Endothelial cell of umbilical vein (primary cell): ENCODE measurements around the gene UBASH3B. TPM values are rescaled to one million over a fixed set of nuclear protein-coding genes. Genes with fewer than 3 reads are reported as not detected.

Experiments used
- BruUV-seq: library from RNA; stranded (reverse); fragments of 400-500 nt; replicated peaks from 2 replicates; lab custom pipeline; 2021; lab: Mats Ljungman, UMichigan
- CTCF ChIA-PET: fragments of 300-600, 350-600 bp; sonication (Branson Sonifier 250); formaldehyde crosslinking; loops from one replicate; lab custom pipeline; 2021; ENCODE audit warnings: antibody characterized with exemption, inconsistent platforms; lab: Charles Lee
- POLR2A ChIA-PET: fragments of 300-600, 350-600 bp; sonication (Branson Sonifier 250); formaldehyde crosslinking; loops from one replicate; lab custom pipeline; 2021; ENCODE audit warnings: antibody characterized with exemption, inconsistent platforms; lab: Charles Lee
- DNase-seq: peaks from one replicate; pipeline ENCODE4 v3.0.0-alpha.2; 2011; ENCODE audit warnings: low read depth, low spot score
- FAIRE-seq: peaks from 2 replicates; lab custom pipeline; 2011; peaks lifted over from hg19 to GRCh38; lab: Jason Lieb, UNC
- H2AFZ ChIP-seq: 2 replicates; pipeline ENCODE4 v1.6.0; 2012; ENCODE audit warnings: low read depth, low read length, control low read depth, inconsistent platforms
- H3K27ac ChIP-seq: 2 replicates; pipeline ENCODE4 v1.5.1; 2011; ENCODE audit warnings: low read depth, mild to moderate bottlenecking, control low read depth, low read length, moderate library complexity; ENCODE audit not compliant: insufficient read depth
- H3K27me3 ChIP-seq, 2 experiments: 2 replicates each; pipeline versions ENCODE4 v1.6.0 to v1.6.1; 2011; ENCODE audit warnings: low read length in 2 of 2, mixed read lengths in 1 of 2; ENCODE audit not compliant: control insufficient read depth in 2 of 2, insufficient read depth in 2 of 2
- H3K36me3 ChIP-seq, 2 experiments: 2 replicates in 1 of 2; 3 replicates in 1 of 2; pipeline ENCODE4 v1.5.1; 2011; ENCODE audit warnings: low read length in 2 of 2, mild to moderate bottlenecking in 1 of 2, moderate library complexity in 1 of 2; ENCODE audit not compliant: control insufficient read depth in 2 of 2, insufficient read depth in 2 of 2; ENCODE audit errors: extremely low read depth in 1 of 2
- H3K4me1 ChIP-seq: 3 replicates; pipeline ENCODE4 v1.5.1; 2011; ENCODE audit warnings: mild to moderate bottlenecking, low read length; ENCODE audit not compliant: control insufficient read depth, insufficient read depth; ENCODE audit errors: extremely low read depth
- H3K4me2 ChIP-seq: 2 replicates; pipeline ENCODE4 v1.6.1; 2011; ENCODE audit warnings: low read length, control low read depth, mixed read lengths; ENCODE audit not compliant: insufficient read depth
- H3K4me3 ChIP-seq, 3 experiments: fragments of 200-600 bp in 1 of 3; sonication (generic), shearing (Covaris generic) in 1 of 3; replicated peaks in 1 of 3; 2 replicates each; pipeline ENCODE4 v1.5.1; 2011 to 2016; ENCODE audit warnings: control low read depth in 3 of 3, low read length in 3 of 3, mild to moderate bottlenecking in 2 of 3, inconsistent platforms in 1 of 3, low read depth in 1 of 3, moderate library complexity in 1 of 3; ENCODE audit not compliant: insufficient read depth in 1 of 3
- H3K79me2 ChIP-seq: 2 replicates; pipeline ENCODE4 v1.6.0; 2012; ENCODE audit warnings: low read length, inconsistent platforms; ENCODE audit not compliant: control insufficient read depth, insufficient read depth
- H3K9ac ChIP-seq: replicated peaks from 2 replicates; pipeline ENCODE3; 2011; ENCODE audit warnings: low read length, control low read depth; ENCODE audit not compliant: insufficient read depth; ENCODE audit errors: extremely low read depth
- H3K9me1 ChIP-seq: replicated peaks from 3 replicates; pipeline ENCODE4 v1.6.0; 2011; ENCODE audit warnings: mild to moderate bottlenecking, low read length; ENCODE audit not compliant: control insufficient read depth, insufficient read depth; ENCODE audit errors: extremely low read depth
- H3K9me3 ChIP-seq: replicated peaks from 2 replicates; pipeline ENCODE4 v1.5.1; 2012; ENCODE audit warnings: low read length, inconsistent platforms; ENCODE audit not compliant: control insufficient read depth, insufficient read depth
- H4K20me1 ChIP-seq: replicated peaks from 2 replicates; pipeline ENCODE3; 2011; ENCODE audit warnings: mild to moderate bottlenecking, low read length; ENCODE audit not compliant: control insufficient read depth, insufficient read depth; ENCODE audit errors: extremely low read depth
- CTCF ChIP-seq, 2 donors: IDR thresholded peaks; 1 replicate in 1 of 2; 2 replicates in 1 of 2; pipeline ENCODE4 v1.5.1; 2011; ENCODE audit warnings: low read length in 2 of 2, mild to moderate bottlenecking in 2 of 2, moderate library complexity in 2 of 2, control low read depth in 1 of 2, inconsistent platforms in 1 of 2, low read depth in 1 of 2; ENCODE audit not compliant: insufficient read depth in 1 of 2; ENCODE audit errors: extremely low read depth in 1 of 2
- EZH2 ChIP-seq: IDR thresholded peaks from 2 replicates; pipeline ENCODE4 v1.6.1; 2012; ENCODE audit warnings: borderline replicate concordance, low read depth, mild to moderate bottlenecking, moderate library complexity, low read length, inconsistent platforms; ENCODE audit not compliant: severe bottlenecking
- FOS ChIP-seq: IDR thresholded peaks from 2 replicates; pipeline ENCODE4 v1.6.1; 2011; ENCODE audit warnings: mild to moderate bottlenecking, low read length, moderate library complexity, borderline replicate concordance; ENCODE audit not compliant: insufficient read depth
- GATA2 ChIP-seq: IDR thresholded peaks from 2 replicates; pipeline ENCODE4 v1.7.0; 2011; ENCODE audit warnings: low read depth, mild to moderate bottlenecking, moderate library complexity, mixed read lengths, low read length; ENCODE audit not compliant: insufficient read length, insufficient read depth
- JUN ChIP-seq: IDR thresholded peaks from 2 replicates; pipeline ENCODE4 v1.6.1; 2011; ENCODE audit warnings: borderline replicate concordance, low read depth; ENCODE audit not compliant: insufficient read length, insufficient read depth
- MYC ChIP-seq: IDR thresholded peaks from one replicate; pipeline ENCODE4 v1.6.1; 2011; ENCODE audit warnings: mild to moderate bottlenecking, low read depth, low read length
- POLR2A ChIP-seq: IDR thresholded peaks from 2 replicates; pipeline ENCODE4 v1.6.1; 2012; ENCODE audit warnings: low read depth, mild to moderate bottlenecking, control low read depth, low read length
- POLR2AphosphoS5 ChIP-seq: IDR thresholded peaks from 2 replicates; pipeline ENCODE4 v1.6.1; 2012; ENCODE audit warnings: low read depth, mild to moderate bottlenecking, control low read depth, low read length, moderate library complexity; ENCODE audit not compliant: insufficient read depth
- dilution Hi-C: fragments of 300-500 bp; cut with MboI; formaldehyde crosslinking; loops from one replicate; pipeline ENCODE4 v1.15.0; 2019; ENCODE audit warnings: low sequenced_read_pairs; ENCODE audit not compliant: extremely low pct_ligation_motif_present
- intact Hi-C: fragments of 100-400 bp; cut with micrococcal nuclease; formaldehyde crosslinking; loops from one replicate; pipeline ENCODE4 v1.10.0; 2022
- polyA plus RNA-seq, 4 experiments: library from polyadenylated mRNA; depleted of rRNA in 3 of 4; stranded (reverse) in 3 of 4; unstranded in 1 of 4; fragments of >200 nt; gene quantifications; 2 replicates each; pipeline versions ENCODE4 v1.2.1 to v1.2.3, GENCODE V29; 2011 to 2012; ENCODE audit warnings: missing spikeins in 1 of 4
- total RNA-seq: library from RNA; stranded (reverse); gene quantifications from 2 replicates; pipeline ENCODE4 v1.2.3, GENCODE V29; 2021
- TF ChIP-seq, protein P1 (sequence below): IDR thresholded peaks from 2 replicates; pipeline ENCODE4 v1.6.1; 2011; ENCODE audit not compliant: insufficient read depth, insufficient read length

The UBASH3B gene
- total and polyA plus RNA-seq, 2 donors (not counting 3 experiments of a cell fraction or from before 2014, with no cell fraction given): 23.7 to 38.1 TPM

DNA sequence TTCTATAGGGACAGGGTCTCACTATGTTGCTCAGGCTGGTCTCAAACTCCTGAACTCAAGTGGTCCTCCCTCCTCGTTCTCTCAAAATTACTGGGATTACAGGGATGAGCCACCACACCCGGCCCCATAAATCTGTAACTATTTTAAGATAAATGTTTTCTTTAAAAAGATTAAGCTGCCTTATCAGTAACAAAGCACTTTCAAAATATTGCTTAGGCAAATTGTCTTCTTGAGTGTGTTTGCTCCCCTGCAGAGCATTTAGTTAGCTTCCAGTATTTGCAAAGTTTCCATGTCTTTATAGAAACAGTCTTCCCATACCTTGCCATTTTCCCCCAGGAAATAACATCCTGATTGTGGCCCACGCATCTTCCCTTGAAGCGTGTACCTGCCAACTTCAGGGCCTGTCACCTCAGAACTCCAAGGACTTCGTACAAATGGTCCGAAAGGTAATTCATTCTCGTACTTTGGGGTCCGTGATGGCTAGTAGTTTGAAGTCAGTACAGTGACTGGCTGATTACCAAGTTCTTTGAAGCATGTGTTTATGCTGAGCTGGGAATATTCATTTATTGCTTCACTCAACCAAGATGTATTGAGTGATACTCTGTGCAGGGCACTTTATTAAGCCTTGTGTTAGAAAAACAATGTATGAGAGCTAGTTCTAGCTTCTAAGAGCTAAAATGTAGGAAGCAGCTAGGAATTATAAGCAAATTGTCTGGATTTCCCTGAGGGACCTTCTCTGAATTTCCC lies 152.4 kb downstream of the UBASH3B start:
- no peak overlapping the region for H3K27ac ChIP-seq
- dilution Hi-C loops: no loop called here

More for the DNA sequence above, 152.4 kb downstream of the UBASH3B start:
- Histone ChIP-seq H3K4me1 (no peaks in the 10 kb centered on the region), H3K9me3 (no peaks in the 10 kb centered on the region), H3K36me3 (peaks cover 0 to 6% of the 10 kb centered on the region in 2 experiments), H4K20me1 (no peaks in the 10 kb centered on the region), H3K79me2 (no peaks in the 10 kb centered on the region), H3K4me3 (no peak overlapping the region), H3K9me1 (no peaks in the 10 kb centered on the region), H2AFZ (no peak overlapping the region), H3K4me2 (no peak overlapping the region), H3K27me3 (no peaks in the 10 kb centered on the region), H3K9ac (no peak overlapping the region)
- ChIA-PET CTCF (interaction anchor here (0.8 to 2.7 kb wide), 12 partner anchors 11 to 454 kb away, joined by 3 to 19 read pairs (median 4); no protein-coding TSS in a partner anchor), POLR2A (no interaction called here)
- intact Hi-C loops: loop anchor here (5.0 kb wide), 1 partner anchor 214 kb away; no protein-coding TSS in a partner anchor
- no TSS peak for BruUV-seq
- no peak for FAIRE-seq
- no peak for DNase-seq
- TF ChIP-seq GATA2 (no peak), JUN (no peak), MYC (no peak), FOS (no peak), CTCF (IDR thresholded peaks at IDR 0.05; ENCODE audit: extremely low read depth in 1 of 2, insufficient read depth in 1 of 2, low read depth in 1 of 2, low read length in 2 of 2) (no peak), POLR2A (no peak), EZH2 (no peak), POLR2AphosphoS5 (no peak)
- TF ChIP-seq, protein P1, sequence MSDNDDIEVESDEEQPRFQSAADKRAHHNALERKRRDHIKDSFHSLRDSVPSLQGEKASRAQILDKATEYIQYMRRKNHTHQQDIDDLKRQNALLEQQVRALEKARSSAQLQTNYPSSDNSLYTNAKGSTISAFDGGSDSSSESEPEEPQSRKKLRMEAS: no peak
